GM18517 (cell line): ENCODE results near the gene DLG2.

Experiments
- ATAC-seq: cut with Tn5 transposase; IDR thresholded peaks from one replicate; pipeline ENCODE4 v1.9.1; 2021; ENCODE audit warnings: mild to moderate bottlenecking, moderate library complexity; ENCODE audit not compliant: unreplicated experiment

Gene DLG2

GRCh38 chr11:83924795-83925542, 1702.2 kb downstream of the DLG2 start:
- no peak for ATAC-seq

- no peak for ATAC-seq
Measured at GRCh38 chr11:83923961-83924360, 1703.2 kb downstream of the DLG2 start.

- no peak for ATAC-seq
Measured at GRCh38 chr11:83922953-83923352, 1704.2 kb downstream of the DLG2 start.

- no peak for ATAC-seq
Measured at GRCh38 chr11:83922318-83922717, 1704.8 kb downstream of the DLG2 start.

- ATAC-seq = no peak
Measured at GRCh38 chr11:83921447-83922192, 1705.5 kb downstream of the DLG2 start.

- ATAC-seq = no peak
Measured at GRCh38 chr11:83918476-83918875, 1708.7 kb downstream of the DLG2 start.

- ATAC-seq = no peak
Measured at GRCh38 chr11:83914995-83915394, 1712.1 kb downstream of the DLG2 start.

- ATAC-seq = no peak
Measured at GRCh38 chr11:83909579-83910534, 1717.3 kb downstream of the DLG2 start.

GRCh38 chr11:83908298-83908856, 1718.8 kb downstream of the DLG2 start:
- ATAC-seq = no peak

- no peak for ATAC-seq
Measured at GRCh38 chr11:83895516-83895915, 1731.6 kb downstream of the DLG2 start.

GRCh38 chr11:83881428-83881827, 1745.7 kb downstream of the DLG2 start:
- no peak for ATAC-seq

GRCh38 chr11:83871054-83871453, 1756.1 kb downstream of the DLG2 start:
- ATAC-seq = no peak

- no peak for ATAC-seq
Measured at GRCh38 chr11:83866655-83867054, 1760.5 kb downstream of the DLG2 start.

- ATAC-seq = no peak
Measured at GRCh38 chr11:83865636-83866461, 1761.3 kb downstream of the DLG2 start.

GRCh38 chr11:83864412-83865057, 1762.6 kb downstream of the DLG2 start:
- no peak for ATAC-seq

- ATAC-seq = no peak
Measured at GRCh38 chr11:83863272-83863671, 1763.9 kb downstream of the DLG2 start.

GRCh38 chr11:83862691-83863090, 1764.5 kb downstream of the DLG2 start:
- no peak for ATAC-seq

- ATAC-seq = no peak
Measured at GRCh38 chr11:83862033-83862432, 1765.1 kb downstream of the DLG2 start.

- no peak for ATAC-seq
Measured at GRCh38 chr11:83858694-83859093, 1768.5 kb downstream of the DLG2 start.

- no peak for ATAC-seq
Measured at GRCh38 chr11:83855237-83855636, 1771.9 kb downstream of the DLG2 start.
